SK-N-SH (cell line): ENCODE measurements around the gene ARHGEF10L. TPM values are rescaled to one million over a fixed set of nuclear protein-coding genes. Genes with fewer than 3 reads are reported as not detected.

Source experiments
- CTCF ChIA-PET: fragments of 300-600, 350-600 bp; formaldehyde crosslinking; extraction: SDS; loops from one replicate; lab custom pipeline; 2021; lab: Yijun Ruan, JAX
- POLR2A ChIA-PET: fragments of 350-600 bp; sonication (Branson Sonifier 250); formaldehyde crosslinking; extraction: SDS; loops from one replicate; lab custom pipeline; 2020; ENCODE audit warnings: antibody characterized with exemption, inconsistent platforms; lab: Yijun Ruan, JAX
- DNase-seq: peaks from one replicate; pipeline ENCODE4 v3.0.0; 2012
- H2AFZ ChIP-seq: fragments of 200-600 bp; sonication (generic); 2 replicates; pipeline ENCODE4 v1.8.1; 2016; ENCODE audit warnings: antibody characterized with exemption, mild to moderate bottlenecking, low read depth
- H3F3A ChIP-seq: fragments of 200-600 bp; sonication (generic); replicated peaks from 2 replicates; pipeline ENCODE3; 2016; ENCODE audit warnings: antibody characterized with exemption, mild to moderate bottlenecking; ENCODE audit not compliant: insufficient read depth
- H3K27ac ChIP-seq, 2 experiments: fragments of 200-500 bp in 1 of 2; fragments of 200-600 bp in 1 of 2; sonication (Bioruptor generic) in 1 of 2; sonication (generic), shearing (Covaris generic) in 1 of 2; 2 replicates each; pipeline versions ENCODE4 v1.5.1 to v1.6.1; 2014 to 2016; ENCODE audit warnings: low read depth in 2 of 2, inconsistent platforms in 1 of 2, low read length in 1 of 2, mild to moderate bottlenecking in 1 of 2, mixed read lengths in 1 of 2
- H3K27me3 ChIP-seq: fragments of 200-600 bp; sonication (generic), shearing (Covaris generic); 2 replicates; pipeline ENCODE4 v1.6.1; 2016; ENCODE audit warnings: mixed run types; ENCODE audit not compliant: insufficient read depth
- H3K36me3 ChIP-seq, 2 experiments: fragments of 200-500 bp in 1 of 2; fragments of 200-600 bp in 1 of 2; sonication (Bioruptor generic) in 1 of 2; sonication (generic) in 1 of 2; replicated peaks in 1 of 2; 2 replicates each; pipeline versions ENCODE3 to v1.5.1; 2014 to 2016; ENCODE audit warnings: low read length in 1 of 2, mild to moderate bottlenecking in 1 of 2; ENCODE audit not compliant: insufficient read depth in 2 of 2, control insufficient read depth in 1 of 2
- H3K4me1 ChIP-seq, 2 experiments: fragments of 200-500 bp in 1 of 2; fragments of 200-600 bp in 1 of 2; sonication (Bioruptor generic) in 1 of 2; sonication (generic), shearing (Covaris generic) in 1 of 2; 2 replicates each; pipeline versions ENCODE4 v1.5.1 to v1.6.1; 2014 to 2016; ENCODE audit warnings: low read depth in 1 of 2, low read length in 1 of 2, mixed run types in 1 of 2; ENCODE audit not compliant: insufficient read depth in 2 of 2, control insufficient read depth in 1 of 2
- H3K4me2 ChIP-seq: fragments of 200-600 bp; sonication (generic), shearing (Covaris generic); 2 replicates; pipeline ENCODE4 v1.6.1; 2017; ENCODE audit warnings: mixed run types
- H3K4me3 ChIP-seq, 2 experiments: fragments of 200-500 bp in 1 of 2; fragments of 200-600 bp in 1 of 2; sonication (Bioruptor generic) in 1 of 2; sonication (generic), shearing (Covaris generic) in 1 of 2; 2 replicates each; pipeline versions ENCODE4 v1.5.1 to v1.8.1; 2014 to 2016; ENCODE audit warnings: low read depth in 2 of 2, inconsistent platforms in 1 of 2, low read length in 1 of 2, mild to moderate bottlenecking in 1 of 2, mixed read lengths in 1 of 2, moderate library complexity in 1 of 2
- H3K79me2 ChIP-seq: fragments of 200-600 bp; sonication (generic); 2 replicates; pipeline ENCODE4 v1.8.1; 2017; ENCODE audit warnings: mild to moderate bottlenecking; ENCODE audit not compliant: insufficient read depth
- H3K9ac ChIP-seq: fragments of 200-600 bp; sonication (generic); 2 replicates; pipeline ENCODE4 v1.6.1; 2017; ENCODE audit warnings: mixed run types
- H3K9me2 ChIP-seq: fragments of 200-600 bp; sonication (generic); 2 replicates; pipeline ENCODE4 v1.6.1; 2017; ENCODE audit warnings: mixed run types
- H3K9me3 ChIP-seq: fragments of 200-600 bp; sonication (generic); 2 replicates; pipeline ENCODE4 v1.6.1; 2017; ENCODE audit warnings: mixed run types, mild to moderate bottlenecking, moderate library complexity
- H4K20me1 ChIP-seq: fragments of 200-600 bp; sonication (generic); 2 replicates; pipeline ENCODE4 v1.6.1; 2017; ENCODE audit warnings: mild to moderate bottlenecking, mixed run types; ENCODE audit not compliant: insufficient read depth
- FOSL2 ChIP-seq: IDR thresholded peaks from 2 replicates; pipeline ENCODE4 v1.4.0; 2012; ENCODE audit warnings: low read depth, mild to moderate bottlenecking, moderate library complexity, borderline replicate concordance
- GATA2 ChIP-seq: sonication (generic); formaldehyde crosslinking; IDR thresholded peaks from 2 replicates; pipeline ENCODE4 v1.5.0; 2020; ENCODE audit warnings: mild to moderate bottlenecking, missing genetic modification reagents
- JUND ChIP-seq: IDR thresholded peaks from 2 replicates; pipeline ENCODE4 v1.4.0; 2012
- MEF2A ChIP-seq: IDR thresholded peaks from 2 replicates; pipeline ENCODE4 v1.4.0; 2012; ENCODE audit warnings: low read depth, borderline replicate concordance
- NFIC ChIP-seq: IDR thresholded peaks from 2 replicates; pipeline ENCODE4 v1.4.0; 2012; ENCODE audit warnings: borderline replicate concordance
- RAD21 ChIP-seq: IDR thresholded peaks from 2 replicates; pipeline ENCODE4 v1.6.1; 2012; ENCODE audit warnings: mild to moderate bottlenecking, low read length
- TCF12 ChIP-seq: IDR thresholded peaks from 2 replicates; pipeline ENCODE4 v1.4.0; 2012
- USF1 ChIP-seq: IDR thresholded peaks from 2 replicates; pipeline ENCODE4 v1.4.0; 2012; ENCODE audit warnings: low read depth, borderline replicate concordance
- WGBS: methylation state at CpG from one replicate; pipeline ENCODE4 v1.1.6; 2017; ENCODE audit warnings: low lambda C conversion rate; 5-methylcytosine and 5-hydroxymethylcytosine counted together
- polyA plus RNA-seq, 3 experiments: library from polyadenylated mRNA; depleted of rRNA; stranded (reverse); fragments of >200 nt; gene quantifications; 2 replicates each; pipeline ENCODE4 v1.2.3, GENCODE V29; 2012
- TF ChIP-seq, protein P1 (sequence below): IDR thresholded peaks from 2 replicates; pipeline ENCODE4 v1.4.0; 2012; ENCODE audit warnings: low read depth
- TF ChIP-seq, protein P2 (sequence below): IDR thresholded peaks from 2 replicates; pipeline ENCODE4 v1.6.1; 2012; ENCODE audit warnings: mild to moderate bottlenecking, low read depth, low read length, moderate library complexity

Gene ARHGEF10L
- polyA plus RNA-seq, 1 of the 3 experiments (the other 2 are of a cell fraction), result 12.5 TPM

DNA sequence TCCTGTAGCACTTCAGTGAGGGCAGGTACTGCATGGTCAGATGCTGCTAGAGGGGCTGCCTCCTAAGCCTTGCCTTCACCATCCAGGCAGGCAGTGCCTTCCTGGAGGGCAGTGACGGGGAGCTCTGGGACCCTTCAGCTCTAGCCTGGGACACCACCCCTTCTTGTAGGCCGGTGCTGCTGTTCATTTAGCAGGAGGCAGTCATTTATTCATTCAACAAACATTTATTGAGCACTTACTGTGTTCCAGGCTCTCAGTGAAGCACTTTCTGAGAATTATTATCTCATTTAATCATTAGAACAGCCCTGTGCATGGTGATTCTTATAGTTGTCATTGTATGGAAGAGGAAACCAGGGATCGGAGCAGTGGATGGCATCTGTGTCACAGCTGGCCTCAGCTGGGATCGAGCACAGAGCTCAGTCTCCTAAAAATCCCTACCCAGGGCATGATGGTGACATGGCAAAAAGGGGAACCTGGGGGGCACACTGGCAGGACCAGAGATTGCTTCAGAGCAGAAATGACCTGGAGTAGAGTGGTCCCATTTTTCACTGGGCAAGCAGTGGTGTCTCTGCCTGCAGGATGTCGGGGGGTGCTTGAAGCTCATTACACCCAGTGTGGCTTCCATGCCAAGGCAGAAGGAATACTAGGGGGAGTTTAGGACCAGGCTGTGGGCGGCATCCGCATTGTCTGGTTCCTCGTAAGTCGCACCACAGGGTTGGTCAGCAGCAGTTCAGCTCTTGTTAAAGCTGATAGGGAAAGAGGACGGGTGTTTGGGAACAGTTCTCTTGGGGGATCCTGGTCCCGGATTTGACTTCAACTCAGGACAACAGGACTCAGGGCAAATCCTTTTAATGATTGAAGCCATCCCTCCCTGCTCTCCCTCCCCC lies 28.8 kb downstream of the ARHGEF10L start (continued):
- TF ChIP-seq MEF2A, result no peak
- TF ChIP-seq FOSL2, result no peak

GRCh38 chr1:17569200-17570139 lies 30.0 kb downstream of the ARHGEF10L start:
- peak; percentile 60 for DNase-seq
- H3K9me3 ChIP-seq, result no peaks in the 10 kb centered on the region
- H3K9ac ChIP-seq, result peak overlapping the region; percentile 67; the same call in 1 of the 2 replicates
- CTCF ChIA-PET, result interaction anchor here (0.6 to 3.5 kb wide), 6 partner anchors 13 to 234 kb away, joined by 3 to 14 read pairs (median 3); no protein-coding TSS in a partner anchor
- TF ChIP-seq FOSL2 (peak; percentile 70; the same call in 1 of the 2 replicates), GATA2 (CRISPR knock-in tag) (no peak), USF1 (no peak), MEF2A (peak; percentile 52; the same call in 1 of the 2 replicates), TCF12 (peak; percentile 46; the same call in 1 of the 2 replicates), NFIC (peak; percentile 40), RAD21 (no peak), JUND (peak; percentile 35; the same call in 1 of the 2 replicates)
- TF ChIP-seq, protein P1, sequence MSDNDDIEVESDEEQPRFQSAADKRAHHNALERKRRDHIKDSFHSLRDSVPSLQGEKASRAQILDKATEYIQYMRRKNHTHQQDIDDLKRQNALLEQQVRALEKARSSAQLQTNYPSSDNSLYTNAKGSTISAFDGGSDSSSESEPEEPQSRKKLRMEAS, result peak; percentile 78
- TF ChIP-seq, protein P2, sequence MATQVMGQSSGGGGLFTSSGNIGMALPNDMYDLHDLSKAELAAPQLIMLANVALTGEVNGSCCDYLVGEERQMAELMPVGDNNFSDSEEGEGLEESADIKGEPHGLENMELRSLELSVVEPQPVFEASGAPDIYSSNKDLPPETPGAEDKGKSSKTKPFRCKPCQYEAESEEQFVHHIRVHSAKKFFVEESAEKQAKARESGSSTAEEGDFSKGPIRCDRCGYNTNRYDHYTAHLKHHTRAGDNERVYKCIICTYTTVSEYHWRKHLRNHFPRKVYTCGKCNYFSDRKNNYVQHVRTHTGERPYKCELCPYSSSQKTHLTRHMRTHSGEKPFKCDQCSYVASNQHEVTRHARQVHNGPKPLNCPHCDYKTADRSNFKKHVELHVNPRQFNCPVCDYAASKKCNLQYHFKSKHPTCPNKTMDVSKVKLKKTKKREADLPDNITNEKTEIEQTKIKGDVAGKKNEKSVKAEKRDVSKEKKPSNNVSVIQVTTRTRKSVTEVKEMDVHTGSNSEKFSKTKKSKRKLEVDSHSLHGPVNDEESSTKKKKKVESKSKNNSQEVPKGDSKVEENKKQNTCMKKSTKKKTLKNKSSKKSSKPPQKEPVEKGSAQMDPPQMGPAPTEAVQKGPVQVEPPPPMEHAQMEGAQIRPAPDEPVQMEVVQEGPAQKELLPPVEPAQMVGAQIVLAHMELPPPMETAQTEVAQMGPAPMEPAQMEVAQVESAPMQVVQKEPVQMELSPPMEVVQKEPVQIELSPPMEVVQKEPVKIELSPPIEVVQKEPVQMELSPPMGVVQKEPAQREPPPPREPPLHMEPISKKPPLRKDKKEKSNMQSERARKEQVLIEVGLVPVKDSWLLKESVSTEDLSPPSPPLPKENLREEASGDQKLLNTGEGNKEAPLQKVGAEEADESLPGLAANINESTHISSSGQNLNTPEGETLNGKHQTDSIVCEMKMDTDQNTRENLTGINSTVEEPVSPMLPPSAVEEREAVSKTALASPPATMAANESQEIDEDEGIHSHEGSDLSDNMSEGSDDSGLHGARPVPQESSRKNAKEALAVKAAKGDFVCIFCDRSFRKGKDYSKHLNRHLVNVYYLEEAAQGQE, result peak; percentile 59; the same call in 1 of the 2 replicates
- TF ChIP-seq, all 33 proteins: peak for 7
- H4K20me1 ChIP-seq, result peaks cover 3% of the 10 kb centered on the region; the same call in 1 of the 2 replicates
- peaks cover 13% of the 10 kb centered on the region for H3F3A ChIP-seq
- H3K79me2 ChIP-seq, result peaks cover 52% of the 10 kb centered on the region
- peak overlapping the region; percentile 81 to 99 for H3K27ac ChIP-seq
- no peaks in the 10 kb centered on the region for H3K9me2 ChIP-seq
- no peak overlapping the region for H3K4me3 ChIP-seq
- H3K27me3 ChIP-seq, result no peaks in the 10 kb centered on the region
- peaks cover 12 to 46% of the 10 kb centered on the region in 2 experiments; a peak in 3 of 4 replicates for H3K4me1 ChIP-seq
- 0 out of 2 replicates have a peak overlapping the region, but pooled peaks have one; percentile 22 for H2AFZ ChIP-seq
- POLR2A ChIA-PET, result interaction anchor here (1.4 kb wide), 1 partner anchor 18 kb away, joined by 3 read pairs; no protein-coding TSS in a partner anchor
- 16% methylated on average over 15 of the region's 16 CpGs for whole genome bisulfite sequencing
- H3K4me2 ChIP-seq, result peak overlapping the region; percentile 70
- H3K36me3 ChIP-seq, result no peaks in the 10 kb centered on the region
